ENCODE measurements around the gene GABBR2. TPM values are rescaled to one million over a fixed set of nuclear protein-coding genes. Genes with fewer than 3 reads are reported as not detected.
A peak's percentile ranks its signal among the peaks of the same experiment; 100 is the strongest.

Gene GABBR2
- total and polyA plus RNA-seq, 9 of the 15 experiments (the other 6 are each of a cell fraction or from before 2014, with no cell fraction given), result 0.15 to 1.9 (median 0.32) TPM

- TF ChIP-seq ELK3 (CRISPR knock-in tag; IDR thresholded peaks at IDR 0.05), result no peak
- TF ChIP-seq ARHGAP35 (IDR thresholded peaks at IDR 0.05; ENCODE audit: partially characterized antibody), result no peak
- TF ChIP-seq THRA (IDR thresholded peaks at IDR 0.05), result no peak
- no peak for TF ChIP-seq NFYB (IDR thresholded peaks at IDR 0.05; ENCODE audit: extremely low read depth, insufficient read length)
- TF ChIP-seq NR4A1 (CRISPR knock-in tag; IDR thresholded peaks at IDR 0.05), result no peak
- TF ChIP-seq NR4A1 (tag; IDR thresholded peaks at IDR 0.05), result 0 out of 2 replicates have a peak, but pooled peaks have one; percentile 61
- no peak for TF ChIP-seq HES1 (IDR thresholded peaks at IDR 0.05; ENCODE audit: low read depth)
- TF ChIP-seq ZNF778 (CRISPR knock-in tag; IDR thresholded peaks at IDR 0.05), result no peak
- TF ChIP-seq PHF20 (IDR thresholded peaks at IDR 0.05; ENCODE audit: partially characterized antibody), result no peak
- TF ChIP-seq ELF1 (tag; IDR thresholded peaks at IDR 0.05), result no peak
- no peak for TF ChIP-seq SMARCA5 (IDR thresholded peaks at IDR 0.05)
- TF ChIP-seq POLR2A (conservative IDR thresholded peaks at IDR 0.05), result no peak
- TF ChIP-seq FOXM1 (IDR thresholded peaks at IDR 0.05; ENCODE audit: low read depth), result peak; percentile 92
- TF ChIP-seq FOXM1 (CRISPR knock-in tag; IDR thresholded peaks at IDR 0.05; ENCODE audit: low read depth), result no peak
- peak; percentile 89 to 99 for TF ChIP-seq RCOR1 (IDR thresholded peaks at IDR 0.05; ENCODE audit: borderline replicate concordance in 1 of 2, low read depth in 2 of 2, low read length in 2 of 2)
- no peak for TF ChIP-seq SIN3B (IDR thresholded peaks at IDR 0.05; ENCODE audit: low read depth)
- no peak for TF ChIP-seq MTF1 (CRISPR knock-in tag; IDR thresholded peaks at IDR 0.05; ENCODE audit: borderline replicate concordance)
- no peak for TF ChIP-seq ZNF79 (CRISPR knock-in tag; IDR thresholded peaks at IDR 0.05; ENCODE audit: low read depth)
- TF ChIP-seq EWSR1 (IDR thresholded peaks at IDR 0.05; ENCODE audit: borderline replicate concordance, low read depth, partially characterized antibody), result no peak
- TF ChIP-seq MEF2A (IDR thresholded peaks at IDR 0.05; ENCODE audit: control insufficient read depth, low read depth, low read length), result 0 out of 2 replicates have a peak, but pooled peaks have one; percentile 33
- no peak for TF ChIP-seq CEBPZ (IDR thresholded peaks at IDR 0.05; ENCODE audit: borderline replicate concordance, low read depth, low read length)
- TF ChIP-seq CBX3 (IDR thresholded peaks at IDR 0.05; ENCODE audit: borderline replicate concordance in 1 of 2, low read length in 2 of 2), result peak in 1 of 2 experiments; percentile 94; a peak in 2 of 3 replicates
- no peak for TF ChIP-seq MAFG (tag; conservative IDR thresholded peaks at IDR 0.05)
- TF ChIP-seq XRCC5 (IDR thresholded peaks at IDR 0.05; ENCODE audit: low read depth, low read length), result no peak
These were observed 132.4 kb downstream of the GABBR2 start (continued) for GRCh38 chr9:98576354-98576753.

All from K562 (cell line).